Mesothelial cell of epicardium (in vitro differentiated cells): ENCODE data around the gene DRG2. TPM values are rescaled to one million over a fixed set of nuclear protein-coding genes. Genes with fewer than 3 reads are reported as not detected.

Experiments
- DNase-seq, 2 experiments: peaks; one replicate each; pipeline ENCODE4 v3.0.0; 2021; ENCODE audit warnings: low spot score in 2 of 2; ENCODE audit not compliant: unreplicated experiment in 2 of 2
- H3K27ac Mint-ChIP-seq: 2 replicates; pipeline ENCODE4 v1.8.0; 2021; ENCODE audit warnings: mixed read lengths
- H3K27me3 Mint-ChIP-seq: 2 replicates; pipeline ENCODE4 v1.8.0; 2021; ENCODE audit warnings: low read depth, mixed read lengths
- H3K36me3 Mint-ChIP-seq: 2 replicates; pipeline ENCODE4 v1.8.0; 2021; ENCODE audit warnings: mixed read lengths
- H3K4me1 Mint-ChIP-seq: 2 replicates; pipeline ENCODE4 v1.8.0; 2021; ENCODE audit warnings: mixed read lengths
- H3K4me3 Mint-ChIP-seq: 2 replicates; pipeline ENCODE4 v1.8.0; 2021; ENCODE audit warnings: mild to moderate bottlenecking, moderate library complexity, mixed read lengths
- H3K9me3 Mint-ChIP-seq: 2 replicates; pipeline ENCODE4 v1.8.0; 2021; ENCODE audit warnings: mixed read lengths
- CTCF ChIP-seq: fragments of 200-600 bp; sonication (generic); IDR thresholded peaks from one replicate; pipeline ENCODE4 v1.5.0; 2021; ENCODE audit warnings: antibody characterized with exemption; ENCODE audit not compliant: unreplicated experiment
- total RNA-seq: library from RNA; stranded (reverse); gene quantifications from 3 replicates; pipeline ENCODE4 v1.2.1, GENCODE V29; 2021

DRG2 gene
- total RNA-seq, 1 donor from 2014 or later, result 51.2 TPM

- DNase-seq, result no peak
- Mint-ChIP-seq H3K9me3 (no peaks in the 10 kb centered on the region), H3K4me3 (no peak overlapping the region), H3K36me3 (peaks cover 27% of the 10 kb centered on the region), H3K27me3 (no peaks in the 10 kb centered on the region), H3K27ac (no peak overlapping the region), H3K4me1 (no peaks in the 10 kb centered on the region)
- no peak for TF ChIP-seq CTCF
Observed at GRCh38 chr17:18094409-18094807, 6.7 kb downstream of the DRG2 start.

GRCh38 chr17:18099516-18099915 lies 11.8 kb downstream of the DRG2 start:
- Mint-ChIP-seq H3K27me3 (no peaks in the 10 kb centered on the region), H3K27ac (no peak overlapping the region), H3K36me3 (peaks cover 11% of the 10 kb centered on the region), H3K9me3 (no peaks in the 10 kb centered on the region), H3K4me3 (no peak overlapping the region), H3K4me1 (no peaks in the 10 kb centered on the region)
- no peak for TF ChIP-seq CTCF
- DNase-seq, result no peak

GRCh38 chr17:18100616-18101015 lies 12.9 kb downstream of the DRG2 start:
- Mint-ChIP-seq H3K27me3 (no peaks in the 10 kb centered on the region), H3K36me3 (peaks cover 10% of the 10 kb centered on the region), H3K4me3 (no peak overlapping the region), H3K27ac (no peak overlapping the region), H3K4me1 (no peaks in the 10 kb centered on the region), H3K9me3 (no peaks in the 10 kb centered on the region)
- TF ChIP-seq CTCF, result no peak
- DNase-seq, result no peak

GRCh38 chr17:18101828-18102227 lies 14.1 kb downstream of the DRG2 start:
- H3K27me3 Mint-ChIP-seq, result no peaks in the 10 kb centered on the region
- no peaks in the 10 kb centered on the region for H3K9me3 Mint-ChIP-seq
- DNase-seq, result no peak
- no peak overlapping the region for H3K4me3 Mint-ChIP-seq
- no peaks in the 10 kb centered on the region for H3K36me3 Mint-ChIP-seq
- no peak overlapping the region for H3K27ac Mint-ChIP-seq
- TF ChIP-seq CTCF, result no peak
- H3K4me1 Mint-ChIP-seq, result no peaks in the 10 kb centered on the region

- Mint-ChIP-seq H3K27ac (no peak overlapping the region), H3K4me1 (no peaks in the 10 kb centered on the region), H3K4me3 (no peak overlapping the region), H3K36me3 (no peaks in the 10 kb centered on the region), H3K27me3 (no peaks in the 10 kb centered on the region), H3K9me3 (no peaks in the 10 kb centered on the region)
- DNase-seq, result no peak
- no peak for TF ChIP-seq CTCF
Observed at GRCh38 chr17:18102640-18103039, 14.9 kb downstream of the DRG2 start.

GRCh38 chr17:18105027-18105426 lies 17.3 kb downstream of the DRG2 start:
- Mint-ChIP-seq H3K27ac (no peak overlapping the region), H3K4me1 (peaks cover 1% of the 10 kb centered on the region), H3K9me3 (no peaks in the 10 kb centered on the region), H3K36me3 (no peaks in the 10 kb centered on the region), H3K27me3 (no peaks in the 10 kb centered on the region), H3K4me3 (no peak overlapping the region)
- no peak for DNase-seq
- TF ChIP-seq CTCF, result no peak
